ENCODE measurements around the gene MN1. TPM values are rescaled to one million over a fixed set of nuclear protein-coding genes. Genes with fewer than 3 reads are reported as not detected.

MN1 gene
- total RNA-seq, 2 experiments from 2014 or later: 0.07 TPM; not detected in 1

- H3K36me3 Mint-ChIP-seq: no peaks in the 10 kb centered on the region
- H3K27ac Mint-ChIP-seq: no peak overlapping the region
- CTCF ChIA-PET: no interaction called here
- H3K4me1 Mint-ChIP-seq (ENCODE audit: low read depth): no peaks in the 10 kb centered on the region
- no peak for DNase-seq
- POLR2A ChIA-PET: no interaction called here
- intact Hi-C loops (cut with micrococcal nuclease): no loop called here
- H3K27me3 Mint-ChIP-seq: peaks cover 12% of the 10 kb centered on the region
- no peak overlapping the region for H3K4me3 Mint-ChIP-seq
- no peaks in the 10 kb centered on the region for H3K9me3 Mint-ChIP-seq
These were observed 73.7 kb downstream of the MN1 start for GRCh38 chr22:27727673-27728451.

GRCh38 chr22:27726686-27727449 lies 74.7 kb downstream of the MN1 start:
- Mint-ChIP-seq H3K27me3 (peaks cover 12% of the 10 kb centered on the region), H3K9me3 (no peaks in the 10 kb centered on the region), H3K4me3 (no peak overlapping the region), H3K4me1 (ENCODE audit: low read depth) (no peaks in the 10 kb centered on the region), H3K27ac (no peak overlapping the region), H3K36me3 (no peaks in the 10 kb centered on the region)
- no peak for DNase-seq
- intact Hi-C loops (cut with micrococcal nuclease): no loop called here
- CTCF ChIA-PET: no interaction called here
- POLR2A ChIA-PET: no interaction called here

- POLR2A ChIA-PET: no interaction called here
- intact Hi-C loops (cut with micrococcal nuclease): no loop called here
- CTCF ChIA-PET: no interaction called here
- Mint-ChIP-seq H3K27ac (no peak overlapping the region), H3K36me3 (no peaks in the 10 kb centered on the region), H3K27me3 (peaks cover 10% of the 10 kb centered on the region), H3K9me3 (no peaks in the 10 kb centered on the region), H3K4me3 (no peak overlapping the region), H3K4me1 (ENCODE audit: low read depth) (no peaks in the 10 kb centered on the region)
- no peak for DNase-seq
These were observed 75.2 kb downstream of the MN1 start for GRCh38 chr22:27726331-27726685.

GRCh38 chr22:27725661-27726060 lies 75.9 kb downstream of the MN1 start:
- Mint-ChIP-seq H3K27me3 (peaks cover 10% of the 10 kb centered on the region), H3K27ac (no peak overlapping the region), H3K36me3 (no peaks in the 10 kb centered on the region), H3K4me1 (ENCODE audit: low read depth) (no peaks in the 10 kb centered on the region), H3K4me3 (no peak overlapping the region), H3K9me3 (no peaks in the 10 kb centered on the region)
- intact Hi-C loops (cut with micrococcal nuclease): no loop called here
- ChIA-PET CTCF (no interaction called here), POLR2A (no interaction called here)
- no peak for DNase-seq

- POLR2A ChIA-PET: no interaction called here
- Mint-ChIP-seq H3K27ac (no peak overlapping the region), H3K9me3 (no peaks in the 10 kb centered on the region)
These were observed 76.8 kb downstream of the MN1 start for GRCh38 chr22:27724709-27725108.

GRCh38 chr22:27724157-27724556 lies 77.4 kb downstream of the MN1 start:
- DNase-seq: no peak
- CTCF ChIA-PET: no interaction called here
- Mint-ChIP-seq H3K9me3 (no peaks in the 10 kb centered on the region), H3K4me3 (no peak overlapping the region), H3K36me3 (no peaks in the 10 kb centered on the region), H3K27me3 (peaks cover 10% of the 10 kb centered on the region), H3K27ac (no peak overlapping the region), H3K4me1 (ENCODE audit: low read depth) (no peaks in the 10 kb centered on the region)
- intact Hi-C loops (cut with micrococcal nuclease): no loop called here
- POLR2A ChIA-PET: no interaction called here

More at GRCh38 chr22:27724709-27725108, 76.8 kb downstream of the MN1 start:
- peaks cover 10% of the 10 kb centered on the region for H3K27me3 Mint-ChIP-seq
- H3K4me1 Mint-ChIP-seq (ENCODE audit: low read depth): no peaks in the 10 kb centered on the region
- no peaks in the 10 kb centered on the region for H3K36me3 Mint-ChIP-seq
- DNase-seq: no peak
- H3K4me3 Mint-ChIP-seq: no peak overlapping the region
- CTCF ChIA-PET: no interaction called here
- intact Hi-C loops (cut with micrococcal nuclease): no loop called here

- Mint-ChIP-seq H3K4me3 (no peak overlapping the region), H3K36me3 (no peaks in the 10 kb centered on the region), H3K9me3 (no peaks in the 10 kb centered on the region), H3K4me1 (ENCODE audit: low read depth) (no peaks in the 10 kb centered on the region), H3K27ac (no peak overlapping the region), H3K27me3 (peaks cover 10% of the 10 kb centered on the region)
- no peak for DNase-seq
- intact Hi-C loops (cut with micrococcal nuclease): no loop called here
- ChIA-PET POLR2A (no interaction called here), CTCF (no interaction called here)
These were observed 77.8 kb downstream of the MN1 start for GRCh38 chr22:27723708-27724107.

GRCh38 chr22:27723158-27723557 lies 78.4 kb downstream of the MN1 start:
- H3K27ac Mint-ChIP-seq: no peak overlapping the region
- no peaks in the 10 kb centered on the region for H3K9me3 Mint-ChIP-seq
- POLR2A ChIA-PET: no interaction called here
- CTCF ChIA-PET: no interaction called here
- DNase-seq: no peak
- no peaks in the 10 kb centered on the region for H3K36me3 Mint-ChIP-seq
- no peak overlapping the region for H3K4me3 Mint-ChIP-seq
- H3K27me3 Mint-ChIP-seq: peaks cover 10% of the 10 kb centered on the region
- H3K4me1 Mint-ChIP-seq (ENCODE audit: low read depth): no peaks in the 10 kb centered on the region
- intact Hi-C loops (cut with micrococcal nuclease): no loop called here

GRCh38 chr22:27720860-27721259 lies 80.7 kb downstream of the MN1 start:
- H3K27ac Mint-ChIP-seq: no peak overlapping the region
- POLR2A ChIA-PET: interaction anchor here (0.6 kb wide), 1 partner anchor 297 kb away, joined by 5 read pairs; no protein-coding TSS in a partner anchor
- H3K36me3 Mint-ChIP-seq: no peaks in the 10 kb centered on the region
- peaks cover 6% of the 10 kb centered on the region for H3K27me3 Mint-ChIP-seq
- no peaks in the 10 kb centered on the region for H3K4me1 Mint-ChIP-seq (ENCODE audit: low read depth)
- intact Hi-C loops (cut with micrococcal nuclease): no loop called here
- no peak overlapping the region for H3K4me3 Mint-ChIP-seq
- CTCF ChIA-PET: no interaction called here
- DNase-seq: no peak
- H3K9me3 Mint-ChIP-seq: peaks cover 2% of the 10 kb centered on the region

GRCh38 chr22:27719535-27720227 lies 81.9 kb downstream of the MN1 start:
- H3K27me3 Mint-ChIP-seq: peaks cover 9% of the 10 kb centered on the region
- intact Hi-C loops (cut with micrococcal nuclease): no loop called here
- no peaks in the 10 kb centered on the region for H3K4me1 Mint-ChIP-seq (ENCODE audit: low read depth)
- H3K36me3 Mint-ChIP-seq: no peaks in the 10 kb centered on the region
- no peak overlapping the region for H3K4me3 Mint-ChIP-seq
- ChIA-PET POLR2A (no interaction called here), CTCF (interaction anchor here (0.6 kb wide), 1 partner anchor 1264 kb away, joined by 5 read pairs; no protein-coding TSS in a partner anchor)
- peaks cover 2% of the 10 kb centered on the region for H3K9me3 Mint-ChIP-seq
- H3K27ac Mint-ChIP-seq: no peak overlapping the region
- no peak for DNase-seq

GRCh38 chr22:27719036-27719347 lies 82.6 kb downstream of the MN1 start:
- Mint-ChIP-seq H3K27ac (no peak overlapping the region), H3K9me3 (peaks cover 2% of the 10 kb centered on the region), H3K36me3 (no peaks in the 10 kb centered on the region), H3K4me1 (ENCODE audit: low read depth) (no peaks in the 10 kb centered on the region), H3K27me3 (peaks cover 10% of the 10 kb centered on the region), H3K4me3 (no peak overlapping the region)
- no peak for DNase-seq
- ChIA-PET POLR2A (no interaction called here), CTCF (interaction anchor here (0.6 kb wide), 1 partner anchor 1263 kb away, joined by 5 read pairs; no protein-coding TSS in a partner anchor)
- intact Hi-C loops (cut with micrococcal nuclease): no loop called here

GRCh38 chr22:27718186-27719035 lies 83.1 kb downstream of the MN1 start:
- H3K4me1 Mint-ChIP-seq (ENCODE audit: low read depth): no peaks in the 10 kb centered on the region
- DNase-seq: no peak
- ChIA-PET POLR2A (no interaction called here), CTCF (no interaction called here)
- H3K27ac Mint-ChIP-seq: no peak overlapping the region
- H3K36me3 Mint-ChIP-seq: no peaks in the 10 kb centered on the region
- H3K27me3 Mint-ChIP-seq: peaks cover 10% of the 10 kb centered on the region
- intact Hi-C loops (cut with micrococcal nuclease): no loop called here
- no peak overlapping the region for H3K4me3 Mint-ChIP-seq
- H3K9me3 Mint-ChIP-seq: peaks cover 2% of the 10 kb centered on the region

Data from activated CD4-positive, alpha-beta memory T cell treated with anti-CD3 and anti-CD28 coated beads for 36 hours (primary cell).